Stimulated activated naive CD4-positive, alpha-beta T cell treated with Interleukin-2 at 50 U/mL for 16 hours (primary cell): ENCODE measurements around the gene LRRC28.
"Not testable (repeated sequence)": the region's sequence is repeated elsewhere in the genome, so short reads cannot be mapped to it uniquely, and the experiment has no call there.

Experiments
- DNase-seq: peaks from one replicate; lab custom pipeline; 2025; lab: John Stamatoyannopoulos, UW

LRRC28 gene

DNA sequence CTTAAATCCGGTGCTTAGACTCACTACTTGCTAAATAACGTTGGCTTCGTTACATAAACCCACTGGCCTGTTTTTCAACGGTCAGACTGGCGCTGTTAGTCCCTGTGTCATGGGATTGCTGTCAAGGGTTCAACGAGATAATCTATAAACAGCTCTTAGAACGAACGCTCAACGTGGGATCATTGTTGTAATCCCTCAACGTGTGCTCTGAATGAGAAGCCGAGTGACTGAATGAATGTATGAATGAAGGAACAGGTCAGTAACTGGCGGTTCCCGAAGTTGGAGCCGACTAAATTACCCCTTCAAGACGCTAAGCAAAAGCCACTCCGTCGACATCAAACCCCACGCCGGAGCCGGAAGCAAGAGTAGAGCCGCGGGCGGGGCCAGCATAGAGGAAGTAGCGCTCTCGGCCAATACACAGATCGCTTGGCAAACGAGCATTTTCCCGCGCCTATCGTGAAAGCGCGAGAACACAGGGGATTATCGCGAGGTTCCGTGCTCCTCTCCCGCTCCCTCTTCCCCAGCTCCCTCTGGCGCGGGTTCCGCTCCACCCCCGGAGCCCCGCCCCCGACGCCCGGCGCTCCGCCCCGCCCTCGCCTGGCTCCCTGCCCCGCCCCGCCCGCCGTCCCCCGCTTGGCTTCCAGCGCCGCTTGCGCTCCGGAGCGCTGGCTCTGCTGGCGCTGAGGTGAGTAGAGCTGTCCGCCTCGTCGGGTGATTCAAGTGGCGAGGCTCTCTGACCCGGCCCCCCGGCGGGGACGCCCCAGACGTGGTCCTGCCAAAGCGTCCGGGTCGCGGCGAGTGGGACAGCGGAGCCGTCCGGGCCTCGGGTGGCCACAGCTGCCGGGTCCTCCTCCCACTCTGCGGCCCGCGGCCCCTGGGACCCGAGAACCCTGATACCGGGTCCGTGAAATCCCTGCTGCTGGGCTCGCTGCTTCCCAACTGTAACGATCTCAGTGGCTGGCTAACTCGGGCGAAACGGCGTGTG is at the start of gene LRRC28:
TSS of gene LRRC28 (plus strand) at position 625 of the 985 bp plus-strand sequence. CDS start 4,477 bp downstream, outside the sequence.
- peak; percentile 94 for DNase-seq

DNA sequence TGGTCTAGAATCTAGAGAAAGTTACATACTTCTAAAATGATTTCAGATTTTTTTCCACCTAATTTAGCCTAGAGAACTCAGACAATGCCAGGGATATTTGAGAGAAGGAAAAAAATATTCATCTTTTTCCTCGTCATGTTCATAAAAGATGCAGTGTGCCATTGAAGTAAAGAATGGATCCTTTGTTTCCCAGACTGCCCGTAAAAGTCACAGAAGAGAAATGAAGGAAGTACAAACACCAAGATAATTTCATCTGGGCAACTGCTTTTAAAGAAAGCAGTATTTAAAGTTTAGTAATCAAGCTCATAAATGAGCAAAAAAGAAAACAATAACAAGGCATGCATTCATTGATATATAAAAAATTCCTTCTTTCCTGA is 49.1 kb upstream of the LRRC28 start:
- no peak for DNase-seq

DNA sequence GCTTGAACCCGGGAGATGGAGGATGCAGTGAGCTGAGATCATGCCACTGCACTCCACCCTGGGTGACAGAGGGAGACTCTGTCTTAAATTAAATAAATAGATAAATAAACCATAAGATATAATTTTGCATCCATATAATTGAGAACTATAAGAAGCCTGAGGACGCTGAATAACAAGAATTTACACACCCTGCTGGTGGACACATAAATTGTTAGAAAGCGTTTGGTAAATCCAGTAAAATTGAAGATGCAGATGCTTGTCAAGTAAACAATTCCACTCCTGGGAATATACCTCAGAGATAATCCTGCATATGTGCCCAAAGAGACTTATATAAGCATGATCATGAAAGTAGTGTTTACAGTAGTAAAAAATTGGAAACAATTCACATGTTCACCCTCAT is 43.6 kb upstream of the LRRC28 start:
- DNase-seq: no peak

DNA sequence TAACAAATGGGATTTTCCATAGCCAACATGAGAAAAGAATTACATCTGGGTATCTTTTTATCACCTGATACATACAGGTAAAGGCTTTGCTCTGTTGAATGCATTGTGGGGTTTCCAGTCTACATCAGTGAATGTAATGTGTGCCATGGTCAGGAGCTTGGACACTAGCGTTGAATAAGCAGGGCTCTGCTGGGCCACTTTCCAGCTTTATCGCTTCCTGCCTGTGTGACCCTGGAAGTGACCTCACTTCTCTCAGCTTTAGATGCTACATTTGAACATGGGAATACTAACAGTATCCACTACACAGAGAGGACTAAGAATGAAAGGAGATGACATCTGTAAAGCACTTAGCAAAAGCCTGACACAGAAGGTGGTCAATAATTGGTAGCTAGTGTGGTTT is 42.0 kb upstream of the LRRC28 start:
- no peak for DNase-seq

- no peak for DNase-seq
Observed at GRCh38 chr15:99210334-99210733, 40.9 kb upstream of the LRRC28 start.

- no peak for DNase-seq
Observed at GRCh38 chr15:99211926-99212325, 39.4 kb upstream of the LRRC28 start.

GRCh38 chr15:99212406-99212805 is 38.9 kb upstream of the LRRC28 start:
- DNase-seq: no peak

GRCh38 chr15:99213187-99213811 is 38.0 kb upstream of the LRRC28 start:
- DNase-seq: peak; percentile 38

GRCh38 chr15:99224372-99225214 is 26.7 kb upstream of the LRRC28 start:
- no peak for DNase-seq

DNA sequence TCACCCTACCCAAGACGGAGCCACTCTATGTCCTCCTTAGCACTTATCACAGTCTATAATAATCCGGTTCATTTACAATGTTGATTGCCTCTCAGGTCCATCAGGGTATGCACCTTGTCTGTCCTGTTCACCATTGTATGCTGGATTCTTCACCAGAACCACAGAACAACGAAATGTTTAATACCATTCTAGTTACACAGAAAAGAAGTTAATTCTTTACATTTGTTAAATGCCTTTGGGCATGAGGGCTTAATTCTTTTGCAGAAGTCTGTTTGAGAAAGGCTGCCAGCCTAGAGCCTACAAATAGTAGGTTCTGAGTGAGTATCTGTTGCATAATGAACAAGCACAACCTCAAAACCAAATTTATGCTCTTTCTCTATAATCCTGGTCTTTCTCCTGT is 24.5 kb upstream of the LRRC28 start:
- no peak for DNase-seq

GRCh38 chr15:99228120-99228770 is 23.0 kb upstream of the LRRC28 start:
- no peak for DNase-seq

DNA sequence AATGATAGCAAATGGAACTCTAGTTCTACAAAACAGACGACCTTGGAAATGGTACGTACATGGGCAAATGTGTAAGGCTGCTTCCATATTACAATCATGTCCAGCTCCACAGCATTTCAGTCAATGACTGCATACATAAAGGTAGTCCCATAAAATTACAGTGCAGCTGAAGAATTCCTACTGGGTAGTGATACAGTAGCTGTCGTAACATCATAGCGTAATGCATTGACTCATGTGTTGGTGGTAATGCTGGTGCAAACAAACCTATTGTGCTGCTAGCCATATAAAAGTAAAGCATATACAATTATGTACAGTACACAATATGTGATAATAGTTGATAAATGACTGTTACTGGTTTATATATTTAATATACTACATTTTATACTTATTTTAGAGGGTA is 20.4 kb upstream of the LRRC28 start:
- DNase-seq: no peak

DNA sequence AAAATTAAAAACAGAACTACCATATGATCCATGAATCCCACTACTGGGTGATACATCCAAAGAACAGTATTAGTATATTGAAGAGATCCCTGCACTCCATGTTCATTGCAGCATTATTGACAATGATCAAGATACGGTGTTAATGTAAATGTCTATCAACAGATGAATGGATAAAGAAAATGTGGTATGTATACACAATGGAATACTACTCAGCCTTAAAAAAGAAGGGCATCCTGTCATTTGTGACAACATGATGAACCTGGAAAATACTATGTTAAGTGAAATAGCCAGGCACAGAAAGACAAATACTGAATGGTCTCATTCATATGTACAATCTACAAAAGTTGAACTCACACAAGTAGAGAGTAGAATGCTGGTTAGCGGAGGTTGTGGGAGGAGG is 18.5 kb upstream of the LRRC28 start:
- DNase-seq: no peak

GRCh38 chr15:99234160-99234559 is 17.1 kb upstream of the LRRC28 start:
- DNase-seq: not testable (repeated sequence)

GRCh38 chr15:99238849-99239248 is 12.4 kb upstream of the LRRC28 start:
- no peak for DNase-seq

DNA sequence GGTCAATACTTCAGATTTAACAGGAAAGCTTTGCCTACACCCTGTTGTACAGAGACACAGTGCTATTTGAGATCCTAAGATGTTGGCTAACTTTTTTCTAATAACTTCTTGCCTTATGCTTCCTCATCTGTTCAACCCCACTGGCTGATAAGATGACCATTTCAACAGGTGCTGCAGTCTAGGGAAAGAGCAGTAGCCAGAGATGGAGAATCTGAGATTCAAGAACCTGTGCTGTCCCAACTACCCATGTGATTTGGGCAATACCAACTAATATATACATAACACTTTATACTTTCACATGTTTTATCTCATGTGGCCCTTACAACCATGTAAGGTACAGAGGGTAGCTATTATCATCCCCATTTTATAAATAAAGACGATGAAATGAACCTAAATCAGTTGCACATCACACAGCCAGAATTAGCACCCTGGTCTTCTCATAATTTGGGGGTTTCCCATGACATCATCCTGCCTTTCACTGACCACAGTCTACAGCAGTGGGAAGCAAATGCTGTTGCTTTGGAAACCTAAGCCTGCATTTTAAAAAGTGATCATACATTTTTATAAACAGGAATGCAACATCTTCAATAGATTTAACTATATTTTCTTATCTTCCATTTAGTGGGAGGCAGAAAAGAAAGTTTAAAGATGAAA is 11.6 kb upstream of the LRRC28 start:
- DNase-seq: no peak

DNA sequence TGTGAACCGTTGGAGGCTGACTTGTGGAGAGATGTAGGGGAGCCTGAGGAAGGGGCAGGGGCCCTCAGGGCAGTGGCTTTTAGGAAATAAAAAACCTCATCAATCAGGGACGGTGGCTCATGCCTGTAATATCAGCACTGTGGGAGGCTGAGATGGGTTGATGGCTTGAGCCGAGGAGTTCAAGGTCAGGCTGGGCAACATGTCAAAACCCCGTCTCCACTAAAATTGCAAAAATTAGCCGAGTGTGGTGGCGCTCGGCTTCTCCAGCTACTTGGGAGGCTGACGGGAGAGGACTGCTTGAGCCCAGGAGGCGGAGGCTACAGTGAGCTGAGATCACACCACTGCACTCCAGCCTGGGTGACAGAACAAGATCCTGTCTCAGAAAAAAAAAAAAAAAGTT is 9.5 kb upstream of the LRRC28 start:
- DNase-seq: no peak

DNA sequence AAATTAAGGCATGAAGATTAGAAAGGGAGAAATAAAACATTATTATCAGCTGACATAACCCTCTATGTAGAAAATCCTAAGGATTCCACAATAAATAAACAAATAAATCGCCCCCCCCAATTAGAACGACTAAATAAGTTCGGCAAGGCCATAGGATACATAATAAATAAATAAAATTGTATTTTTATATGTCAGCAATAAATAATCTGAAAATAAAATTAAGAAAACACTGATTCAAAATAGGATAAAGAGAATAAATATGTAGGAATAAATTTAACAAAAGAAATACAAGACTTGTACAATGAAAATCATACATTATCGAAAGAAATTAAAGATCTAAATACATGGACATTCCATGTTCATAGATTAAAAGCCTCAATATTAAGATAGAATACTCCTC is 7.0 kb upstream of the LRRC28 start:
- DNase-seq: no peak

- no peak for DNase-seq
Observed at GRCh38 chr15:99247062-99247461, 4.2 kb upstream of the LRRC28 start.

- no peak for DNase-seq
Observed at GRCh38 chr15:99248000-99248715, 3.1 kb upstream of the LRRC28 start.
